ENCODE results near the gene SCN10A.
A peak's percentile ranks its signal among the peaks of the same experiment; 100 is the strongest.

Gene SCN10A

DNA sequence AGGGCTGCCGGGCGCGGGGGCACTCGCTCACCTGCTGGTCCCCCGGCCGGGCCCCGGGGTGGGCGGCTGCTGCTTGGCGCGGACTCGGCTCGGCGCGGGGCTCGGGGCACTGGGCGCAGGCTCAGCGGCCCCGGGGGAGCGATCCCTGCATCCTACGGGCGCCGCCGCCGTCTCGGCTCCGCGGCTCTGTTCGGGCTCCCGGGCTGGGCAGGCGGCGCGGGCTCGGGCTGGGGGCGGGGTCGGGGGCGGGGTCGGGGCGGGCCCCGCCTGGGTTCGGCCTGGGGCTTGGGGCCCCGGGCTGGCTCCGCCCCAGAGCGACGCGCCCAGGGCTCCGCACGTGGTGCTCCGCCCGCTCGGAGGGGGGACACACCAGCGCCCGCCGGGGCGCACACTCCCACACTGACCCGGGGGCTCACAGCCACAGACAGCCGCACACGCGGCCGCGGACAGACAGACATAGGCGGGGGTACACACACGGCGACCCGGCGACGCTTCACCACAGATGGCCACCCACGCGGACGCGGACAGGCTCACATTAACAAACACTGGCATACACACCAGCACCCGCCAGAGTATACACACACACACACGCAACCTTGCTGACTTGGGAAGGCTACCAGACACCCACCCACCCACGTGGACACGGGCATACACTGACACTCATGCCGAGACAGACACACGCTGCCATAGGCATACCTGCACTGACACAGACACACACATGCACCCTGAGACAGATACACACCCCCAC, 166.3 kb downstream of the SCN10A start, which contains the start of gene SCN5A:
Gene SCN5A (minus strand): TSS at position 188 of the 748 bp plus-strand sequence. CDS start 16,380 bp downstream, outside the sequence.
- Histone ChIP-seq H3K4me1 (ENCODE audit: control insufficient read depth, low read depth, low read length) (no peaks in the 10 kb centered on the region), H3K4me3 (ENCODE audit: low read length) (peak within 1 kb of the TSS; percentile 63), H3K27ac (ENCODE audit: low read length) (no peak within 1 kb of the TSS), H3K27me3 (ENCODE audit: control insufficient read depth, insufficient read depth, low read length) (peaks cover 58% of the 10 kb centered on the region), H3K36me3 (ENCODE audit: control insufficient read depth, low read depth, low read length) (no peaks in the 10 kb centered on the region), H3K9me3 (ENCODE audit: control insufficient read depth, low read depth, low read length) (no peaks in the 10 kb centered on the region), H3K9ac (ENCODE audit: low read length) (no peak within 1 kb of the TSS)

- H3K36me3 ChIP-seq (ENCODE audit: control insufficient read depth, low read depth, low read length), result no peaks in the 10 kb centered on the region
- peaks cover 64% of the 10 kb centered on the region for H3K27me3 ChIP-seq (ENCODE audit: control insufficient read depth, insufficient read depth, low read length)
- no peaks in the 10 kb centered on the region for H3K9me3 ChIP-seq (ENCODE audit: control insufficient read depth, low read depth, low read length)
- no peaks in the 10 kb centered on the region for H3K4me1 ChIP-seq (ENCODE audit: control insufficient read depth, low read depth, low read length)
- no peak overlapping the region for H3K27ac ChIP-seq (ENCODE audit: low read length)
- peak overlapping the region; percentile 63 for H3K4me3 ChIP-seq (ENCODE audit: low read length)
- no peak overlapping the region for H3K9ac ChIP-seq (ENCODE audit: low read length)
Observed at GRCh38 chr3:38648659-38649499, 167.1 kb downstream of the SCN10A start.

GRCh38 chr3:38648024-38648658, 167.9 kb downstream of the SCN10A start:
- H3K4me3 ChIP-seq (ENCODE audit: low read length), result peak overlapping the region; percentile 63
- H3K9me3 ChIP-seq (ENCODE audit: control insufficient read depth, low read depth, low read length), result no peaks in the 10 kb centered on the region
- no peaks in the 10 kb centered on the region for H3K36me3 ChIP-seq (ENCODE audit: control insufficient read depth, low read depth, low read length)
- no peak overlapping the region for H3K27ac ChIP-seq (ENCODE audit: low read length)
- peaks cover 64% of the 10 kb centered on the region for H3K27me3 ChIP-seq (ENCODE audit: control insufficient read depth, insufficient read depth, low read length)
- no peak overlapping the region for H3K9ac ChIP-seq (ENCODE audit: low read length)
- no peaks in the 10 kb centered on the region for H3K4me1 ChIP-seq (ENCODE audit: control insufficient read depth, low read depth, low read length)

- H3K9ac ChIP-seq (ENCODE audit: low read length), result no peak overlapping the region
- no peaks in the 10 kb centered on the region for H3K36me3 ChIP-seq (ENCODE audit: control insufficient read depth, low read depth, low read length)
- H3K27me3 ChIP-seq (ENCODE audit: control insufficient read depth, insufficient read depth, low read length), result peaks cover 72% of the 10 kb centered on the region
- no peak overlapping the region for H3K4me3 ChIP-seq (ENCODE audit: low read length)
- no peaks in the 10 kb centered on the region for H3K4me1 ChIP-seq (ENCODE audit: control insufficient read depth, low read depth, low read length)
- H3K27ac ChIP-seq (ENCODE audit: low read length), result no peak overlapping the region
- no peaks in the 10 kb centered on the region for H3K9me3 ChIP-seq (ENCODE audit: control insufficient read depth, low read depth, low read length)
Observed at GRCh38 chr3:38647217-38647970, 168.6 kb downstream of the SCN10A start.

Measured in iPS-18a (cell line).